ENCODE data around the gene BLVRA. TPM values are rescaled to one million over a fixed set of nuclear protein-coding genes. Genes with fewer than 3 reads are reported as not detected.
A peak's percentile ranks its signal among the peaks of the same experiment; 100 is the strongest.
"Not testable (repeated sequence)": the region's sequence is repeated elsewhere in the genome, so short reads cannot be mapped to it uniquely, and the experiment has no call there.

Gene BLVRA
- total RNA-seq, 2 donors from 2014 or later, result 30.2 to 39.7 TPM

DNA sequence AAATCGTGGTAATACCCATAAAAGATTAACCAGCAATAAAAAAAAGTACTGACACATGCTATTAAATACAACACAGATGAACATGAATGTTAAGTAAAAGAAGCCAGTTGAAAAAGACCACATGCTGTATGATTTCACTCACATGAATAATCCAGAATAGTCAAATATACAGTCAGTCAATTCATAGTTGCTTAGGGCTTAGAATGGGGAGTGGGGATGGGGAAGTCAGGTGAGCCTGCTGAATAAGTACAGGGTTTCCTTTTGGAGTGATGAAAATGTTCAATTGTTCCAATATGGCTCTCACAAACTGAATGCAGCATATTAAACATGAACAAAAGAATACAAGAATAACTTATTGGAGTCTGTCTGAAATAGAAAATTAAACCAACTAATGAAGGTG lies 31.0 kb upstream of the BLVRA start:
- no peak overlapping the region for H3K4me3 ChIP-seq
- no peaks in the 10 kb centered on the region for H3K27me3 ChIP-seq (replicated peaks; ENCODE audit: insufficient read depth)
- WGBS, result 40% methylated on average over 1 of the region's 1 CpG
- no peaks in the 10 kb centered on the region for H3K4me1 ChIP-seq (replicated peaks)
- intact Hi-C loops (cut with DNase I), result no loop called here
- no peak overlapping the region for H3K27ac ChIP-seq
- H3K36me3 ChIP-seq, result no peaks in the 10 kb centered on the region
- no peaks in the 10 kb centered on the region for H3K9me3 ChIP-seq
- TF ChIP-seq, protein P1, sequence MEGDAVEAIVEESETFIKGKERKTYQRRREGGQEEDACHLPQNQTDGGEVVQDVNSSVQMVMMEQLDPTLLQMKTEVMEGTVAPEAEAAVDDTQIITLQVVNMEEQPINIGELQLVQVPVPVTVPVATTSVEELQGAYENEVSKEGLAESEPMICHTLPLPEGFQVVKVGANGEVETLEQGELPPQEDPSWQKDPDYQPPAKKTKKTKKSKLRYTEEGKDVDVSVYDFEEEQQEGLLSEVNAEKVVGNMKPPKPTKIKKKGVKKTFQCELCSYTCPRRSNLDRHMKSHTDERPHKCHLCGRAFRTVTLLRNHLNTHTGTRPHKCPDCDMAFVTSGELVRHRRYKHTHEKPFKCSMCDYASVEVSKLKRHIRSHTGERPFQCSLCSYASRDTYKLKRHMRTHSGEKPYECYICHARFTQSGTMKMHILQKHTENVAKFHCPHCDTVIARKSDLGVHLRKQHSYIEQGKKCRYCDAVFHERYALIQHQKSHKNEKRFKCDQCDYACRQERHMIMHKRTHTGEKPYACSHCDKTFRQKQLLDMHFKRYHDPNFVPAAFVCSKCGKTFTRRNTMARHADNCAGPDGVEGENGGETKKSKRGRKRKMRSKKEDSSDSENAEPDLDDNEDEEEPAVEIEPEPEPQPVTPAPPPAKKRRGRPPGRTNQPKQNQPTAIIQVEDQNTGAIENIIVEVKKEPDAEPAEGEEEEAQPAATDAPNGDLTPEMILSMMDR (IDR thresholded peaks at IDR 0.05), result no peak
- TF ChIP-seq POLR2AphosphoS5 (IDR thresholded peaks at IDR 0.05) (no peak), POLR2A (IDR thresholded peaks at IDR 0.05) (no peak)
- no peak for DNase-seq (ENCODE audit: low spot score)

- Histone ChIP-seq H3K4me3 (peak within 1 kb of the TSS; percentile 51 to 65), H3K36me3 (no peaks in the 10 kb centered on the region), H3K27me3 (replicated peaks; ENCODE audit: insufficient read depth) (no peaks in the 10 kb centered on the region), H3K4me1 (replicated peaks) (no peaks in the 10 kb centered on the region), H3K27ac (peak within 1 kb of the TSS; percentile 72 to 79), H3K9me3 (no peaks in the 10 kb centered on the region)
- TF ChIP-seq, protein P1 (IDR thresholded peaks at IDR 0.05), result peak in 3 of 4 experiments; percentile 19 to 33 (median 21)
- TF ChIP-seq POLR2A (IDR thresholded peaks at IDR 0.05) (peak; percentile 24), POLR2AphosphoS5 (IDR thresholded peaks at IDR 0.05) (peak; percentile 89)
- WGBS, result under 1% methylated on average over 60 of the region's 66 CpGs
- peak; percentile 81 for DNase-seq (ENCODE audit: low spot score)
- intact Hi-C loops (cut with DNase I), result no loop called here
Measured at GRCh38 chr7:43729214-43729923, 29.1 kb upstream of the BLVRA start, which contains the start of gene COA1. Gene COA1, minus strand, starts transcription at chr7:43729523. Its CDS starts 80,909 bp downstream, at chr7:43648614.

GRCh38 chr7:43729924-43730248 lies 28.6 kb upstream of the BLVRA start:
- TF ChIP-seq POLR2A (IDR thresholded peaks at IDR 0.05) (no peak), POLR2AphosphoS5 (IDR thresholded peaks at IDR 0.05) (no peak)
- TF ChIP-seq, protein P1 (IDR thresholded peaks at IDR 0.05), result no peak
- intact Hi-C loops (cut with DNase I), result no loop called here
- Histone ChIP-seq H3K9me3 (no peaks in the 10 kb centered on the region), H3K4me1 (replicated peaks) (no peaks in the 10 kb centered on the region), H3K27me3 (replicated peaks; ENCODE audit: insufficient read depth) (no peaks in the 10 kb centered on the region), H3K27ac (peak overlapping the region; percentile 72 to 79), H3K4me3 (peak overlapping the region; percentile 51 to 65), H3K36me3 (no peaks in the 10 kb centered on the region)
- WGBS, result 21% methylated on average over 4 of the region's 4 CpGs
- no peak for DNase-seq (ENCODE audit: low spot score)

DNA sequence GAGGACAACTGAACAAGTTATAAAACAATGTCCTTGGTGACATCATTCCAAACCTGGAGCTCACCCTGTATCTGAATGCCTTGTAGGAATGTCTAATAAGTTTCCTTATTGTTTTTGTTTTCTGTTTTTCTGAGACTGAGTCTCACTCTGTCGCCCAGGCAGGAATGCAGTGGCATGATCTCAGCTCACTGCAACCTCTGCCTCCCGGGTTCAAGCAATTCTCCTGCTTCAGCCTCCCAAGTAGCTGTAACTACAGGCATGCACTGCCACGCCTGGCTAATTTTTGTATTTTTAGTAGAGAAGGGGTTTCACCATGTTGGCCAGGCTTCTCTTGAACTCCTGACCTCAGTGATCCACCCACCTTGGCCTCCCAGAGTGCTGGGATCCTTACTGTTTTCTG lies 27.0 kb upstream of the BLVRA start:
- H3K9me3 ChIP-seq; H3K4me3 ChIP-seq; H3K4me1 ChIP-seq (replicated peaks); H3K27ac ChIP-seq; DNase-seq (ENCODE audit: low spot score); H3K27me3 ChIP-seq (replicated peaks; ENCODE audit: insufficient read depth); intact Hi-C loops (cut with DNase I); H3K36me3 ChIP-seq: not testable (repeated sequence)
- 69% methylated on average over 3 of the region's 3 CpGs for WGBS

- H3K9me3 ChIP-seq; intact Hi-C loops (cut with DNase I); H3K27ac ChIP-seq; H3K36me3 ChIP-seq; H3K4me3 ChIP-seq; H3K4me1 ChIP-seq (replicated peaks); H3K27me3 ChIP-seq (replicated peaks; ENCODE audit: insufficient read depth); DNase-seq (ENCODE audit: low spot score): not testable (repeated sequence)
- WGBS, result 61% methylated on average over 18 of the region's 18 CpGs
Measured at GRCh38 chr7:43734575-43735332, 23.7 kb upstream of the BLVRA start.
